MM.1S (cell line): ENCODE data around the gene SEPTIN7.

ENCODE experiments used
- EZH2 ChIP-seq: fragments of 300-600 bp; sonication (generic); optimal IDR thresholded peaks from 2 replicates; pipeline ENCODE3; 2017; ENCODE audit warnings: low read depth, mild to moderate bottlenecking, antibody characterized with exemption, low read length, mixed read lengths
- EZH2phosphoT487 ChIP-seq: fragments of 300-600 bp; sonication (generic); IDR thresholded peaks from 2 replicates; pipeline ENCODE4 v1.6.1; 2018; ENCODE audit warnings: antibody characterized with exemption, low read length
- TF ChIP-seq, protein P1 (sequence below): fragments of 300-600 bp; sonication (generic); IDR thresholded peaks from 2 replicates; pipeline ENCODE4 v1.5.1; 2016; ENCODE audit warnings: antibody characterized with exemption, low read length, mixed read lengths

DNA sequence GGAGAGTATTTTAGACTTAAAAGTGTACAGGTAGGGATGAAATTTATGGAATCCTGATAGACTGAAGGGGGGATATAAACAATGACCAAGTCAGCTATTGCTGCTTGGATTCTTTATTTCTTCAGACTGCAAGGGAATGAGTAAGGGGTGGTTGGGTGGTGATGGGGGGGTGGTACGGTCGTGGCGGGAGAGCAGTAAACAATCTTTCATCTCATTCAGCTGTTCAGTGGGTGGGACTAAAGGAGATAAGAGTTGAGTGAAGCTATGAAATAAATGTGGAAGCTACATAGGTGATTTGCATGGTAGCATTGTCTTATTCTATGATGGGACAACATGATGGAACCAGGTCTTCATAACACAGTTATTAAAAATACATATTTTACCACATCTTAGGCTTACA lies 1.8 kb downstream of the SEPTIN7 start:
- TF ChIP-seq, protein P1, sequence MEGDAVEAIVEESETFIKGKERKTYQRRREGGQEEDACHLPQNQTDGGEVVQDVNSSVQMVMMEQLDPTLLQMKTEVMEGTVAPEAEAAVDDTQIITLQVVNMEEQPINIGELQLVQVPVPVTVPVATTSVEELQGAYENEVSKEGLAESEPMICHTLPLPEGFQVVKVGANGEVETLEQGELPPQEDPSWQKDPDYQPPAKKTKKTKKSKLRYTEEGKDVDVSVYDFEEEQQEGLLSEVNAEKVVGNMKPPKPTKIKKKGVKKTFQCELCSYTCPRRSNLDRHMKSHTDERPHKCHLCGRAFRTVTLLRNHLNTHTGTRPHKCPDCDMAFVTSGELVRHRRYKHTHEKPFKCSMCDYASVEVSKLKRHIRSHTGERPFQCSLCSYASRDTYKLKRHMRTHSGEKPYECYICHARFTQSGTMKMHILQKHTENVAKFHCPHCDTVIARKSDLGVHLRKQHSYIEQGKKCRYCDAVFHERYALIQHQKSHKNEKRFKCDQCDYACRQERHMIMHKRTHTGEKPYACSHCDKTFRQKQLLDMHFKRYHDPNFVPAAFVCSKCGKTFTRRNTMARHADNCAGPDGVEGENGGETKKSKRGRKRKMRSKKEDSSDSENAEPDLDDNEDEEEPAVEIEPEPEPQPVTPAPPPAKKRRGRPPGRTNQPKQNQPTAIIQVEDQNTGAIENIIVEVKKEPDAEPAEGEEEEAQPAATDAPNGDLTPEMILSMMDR = no peak
- TF ChIP-seq EZH2 (no peak), EZH2phosphoT487 (no peak)
